CD14-positive monocyte (primary cell): Measurements from ENCODE around the gene ST3GAL5. TPM values are rescaled to one million over a fixed set of nuclear protein-coding genes. Genes with fewer than 3 reads are reported as not detected.

Source experiments
- DNase-seq, 3 donors: peaks; one replicate each; pipeline ENCODE4 v3.0.0-alpha.2; 2011 to 2022
- H2AFZ ChIP-seq: 2 replicates; pipeline ENCODE4 v1.6.0; 2012; ENCODE audit warnings: mild to moderate bottlenecking, low read depth, low read length, inconsistent platforms; ENCODE audit not compliant: insufficient read depth, poor library complexity, severe bottlenecking
- H3K27ac ChIP-seq, 2 donors: 1 replicate in 1 of 2; 2 replicates in 1 of 2; pipeline ENCODE4 v1.5.1; 2012 to 2013; ENCODE audit warnings: low read length in 2 of 2, control low read depth in 1 of 2, inconsistent platforms in 1 of 2, low read depth in 1 of 2, mild to moderate bottlenecking in 1 of 2
- H3K27me3 ChIP-seq, 2 donors: one replicate each; pipeline versions ENCODE4 v1.6.0 to v1.6.1; 2011 to 2013; ENCODE audit warnings: low read length in 2 of 2; ENCODE audit not compliant: control insufficient read depth in 2 of 2, insufficient read depth in 2 of 2
- H3K36me3 ChIP-seq, 2 donors: replicated peaks in 1 of 2; 1 replicate in 1 of 2; 2 replicates in 1 of 2; pipeline versions ENCODE4 v1.5.1 to v1.6.1; 2012 to 2013; ENCODE audit warnings: low read length in 2 of 2, control low read depth in 1 of 2, inconsistent platforms in 1 of 2, mild to moderate bottlenecking in 1 of 2; ENCODE audit not compliant: insufficient read depth in 2 of 2, control insufficient read depth in 1 of 2
- H3K4me1 ChIP-seq, 2 donors: 1 replicate in 1 of 2; 2 replicates in 1 of 2; pipeline versions ENCODE4 v1.5.1 to v1.6.1; 2012 to 2013; ENCODE audit warnings: low read length in 2 of 2, control low read depth in 1 of 2, inconsistent platforms in 1 of 2, mild to moderate bottlenecking in 1 of 2, moderate library complexity in 1 of 2; ENCODE audit not compliant: insufficient read depth in 2 of 2, control insufficient read depth in 1 of 2
- H3K4me2 ChIP-seq: replicated peaks from 2 replicates; pipeline ENCODE3; 2012; ENCODE audit warnings: low read length, moderate library complexity, mild to moderate bottlenecking; ENCODE audit not compliant: poor library complexity, severe bottlenecking; ENCODE audit errors: extremely low read depth
- H3K4me3 ChIP-seq, 3 experiments: fragments of 200-600 bp in 1 of 3; sonication (generic) in 1 of 3; replicated peaks in 1 of 3; 1 replicate in 2 of 3; 2 replicates in 1 of 3; pipeline ENCODE4 v1.5.1; 2011 to 2013; ENCODE audit warnings: low read length in 3 of 3, mild to moderate bottlenecking in 3 of 3, control low read depth in 2 of 3, low read depth in 2 of 3, inconsistent platforms in 1 of 3, moderate library complexity in 1 of 3
- H3K79me2 ChIP-seq: 2 replicates; pipeline ENCODE4 v1.6.0; 2012; ENCODE audit warnings: mild to moderate bottlenecking, control low read depth, inconsistent platforms, low read length, moderate library complexity; ENCODE audit not compliant: insufficient read depth
- H3K9ac ChIP-seq: 2 replicates; pipeline ENCODE4 v1.6.0; 2017; ENCODE audit warnings: low read length, mild to moderate bottlenecking; ENCODE audit not compliant: insufficient read depth, poor library complexity, severe bottlenecking
- H3K9me3 ChIP-seq, 2 donors: replicated peaks in 1 of 2; 1 replicate in 1 of 2; 2 replicates in 1 of 2; pipeline versions ENCODE4 v1.5.1 to v1.6.1; 2012 to 2013; ENCODE audit warnings: low read length in 2 of 2, control low read depth in 1 of 2; ENCODE audit not compliant: control insufficient read depth in 1 of 2, insufficient read depth in 1 of 2
- H4K20me1 ChIP-seq: 2 replicates; pipeline ENCODE4 v1.6.0; 2012; ENCODE audit warnings: mild to moderate bottlenecking, low read length, control low read depth, moderate library complexity; ENCODE audit not compliant: insufficient read depth
- H3K27ac Mint-ChIP-seq, 7 donors: one replicate each; pipeline ENCODE4 v1.8.0; 2020; ENCODE audit warnings: mild to moderate bottlenecking in 7 of 7, mixed read lengths in 7 of 7, moderate library complexity in 6 of 7, inconsistent platforms in 2 of 7
- H3K27me3 Mint-ChIP-seq, 3 donors: one replicate each; pipeline ENCODE4 v1.8.0; 2021 to 2022; ENCODE audit warnings: low read depth in 3 of 3, mild to moderate bottlenecking in 3 of 3, mixed read lengths in 3 of 3, moderate library complexity in 3 of 3, inconsistent platforms in 1 of 3
- H3K36me3 Mint-ChIP-seq, 2 donors: one replicate each; pipeline ENCODE4 v1.8.0; 2020; ENCODE audit warnings: mixed read lengths in 2 of 2, inconsistent platforms in 1 of 2, mild to moderate bottlenecking in 1 of 2
- H3K4me1 Mint-ChIP-seq: one replicate; pipeline ENCODE4 v1.8.0; 2020; ENCODE audit warnings: mild to moderate bottlenecking, mixed read lengths
- H3K4me3 Mint-ChIP-seq, 2 donors: one replicate each; pipeline ENCODE4 v1.8.0; 2020; ENCODE audit warnings: mild to moderate bottlenecking in 2 of 2, mixed read lengths in 2 of 2, moderate library complexity in 1 of 2
- H3K9me3 Mint-ChIP-seq, 7 donors: one replicate each; pipeline ENCODE4 v1.8.0; 2020 to 2022; ENCODE audit warnings: mixed read lengths in 7 of 7, mild to moderate bottlenecking in 6 of 7, moderate library complexity in 6 of 7, inconsistent platforms in 2 of 7
- WGBS: methylation state at CpG from one replicate; pipeline ENCODE4 v1.1.5; 2013; ENCODE audit warnings: missing lambda C conversion rate; ENCODE audit not compliant: insufficient coverage; 5-methylcytosine and 5-hydroxymethylcytosine counted together
- intact Hi-C, 2 donors: fragments of 100-400 bp; cut with micrococcal nuclease; formaldehyde crosslinking; loops; one replicate each; pipeline versions ENCODE4 v1.15.0 to v1.15.1; 2023
- polyA plus RNA-seq, 3 donors: library from polyadenylated mRNA; depleted of rRNA in 1 of 3; unstranded in 2 of 3; stranded (reverse) in 1 of 3; fragments of 300-500 nt in 2 of 3; fragments of >200 nt in 1 of 3; fragmentation: Illumina TruSeq in 2 of 3; gene quantifications; 1 replicate in 2 of 3; 2 replicates in 1 of 3; pipeline ENCODE4 v1.2.3, GENCODE V29; 2012 to 2021
- TF ChIP-seq, protein P1 (sequence below): fragments of 200-600 bp; IDR thresholded peaks from one replicate; pipeline ENCODE4 v1.8.0; 2022; ENCODE audit warnings: antibody characterized with exemption, mild to moderate bottlenecking

ST3GAL5 gene
- polyA plus RNA-seq, 3 donors = 14.0 to 51.2 (median 19.5) TPM

DNA sequence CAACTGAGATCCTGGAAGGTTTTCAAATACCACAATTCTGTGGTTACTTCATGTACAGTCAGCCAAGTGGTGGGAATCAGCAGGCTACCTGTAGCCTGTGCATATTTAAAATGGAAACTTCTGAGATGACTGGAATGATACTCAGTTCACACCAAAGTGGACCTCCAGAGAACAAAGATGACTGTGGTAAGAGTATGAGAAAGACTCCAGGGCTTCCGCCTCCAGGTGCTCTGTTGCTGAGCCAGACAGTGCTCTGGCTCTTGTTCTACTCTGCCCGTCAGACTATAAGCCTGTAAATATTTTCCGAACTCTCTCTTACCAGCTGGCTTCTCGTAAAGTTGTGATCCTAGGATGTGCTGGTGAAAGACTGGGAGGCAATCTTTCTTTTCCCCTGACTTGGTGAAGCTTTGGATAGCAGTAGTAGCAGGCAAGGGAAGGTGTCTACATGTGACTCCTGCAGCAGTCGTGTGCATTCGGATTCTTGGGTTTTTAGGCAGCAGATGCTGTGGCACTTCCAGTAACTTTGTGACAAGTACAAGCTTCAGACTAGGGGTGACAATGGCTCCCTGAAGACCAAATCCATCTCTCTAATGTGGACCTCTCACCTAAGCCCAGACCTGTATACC lies 23.1 kb downstream of the ST3GAL5 start:
- Histone ChIP-seq H3K4me1 (no peaks in the 10 kb centered on the region), H2AFZ (no peak overlapping the region), H3K27me3 (no peaks in the 10 kb centered on the region), H3K4me3 (no peak overlapping the region), H3K4me2 (no peak overlapping the region), H3K9ac (no peak overlapping the region), H4K20me1 (peaks cover 65% of the 10 kb centered on the region), H3K79me2 (peaks cover 21% of the 10 kb centered on the region), H3K36me3 (peaks cover 34 to 54% of the 10 kb centered on the region in 2 donors), H3K27ac (no peak overlapping the region), H3K9me3 (no peaks in the 10 kb centered on the region)
- peaks cover 14% of the 10 kb centered on the region for H3K4me1 Mint-ChIP-seq
- 100% methylated on average over 2 of the region's 6 CpGs for WGBS
- TF ChIP-seq, protein P1, sequence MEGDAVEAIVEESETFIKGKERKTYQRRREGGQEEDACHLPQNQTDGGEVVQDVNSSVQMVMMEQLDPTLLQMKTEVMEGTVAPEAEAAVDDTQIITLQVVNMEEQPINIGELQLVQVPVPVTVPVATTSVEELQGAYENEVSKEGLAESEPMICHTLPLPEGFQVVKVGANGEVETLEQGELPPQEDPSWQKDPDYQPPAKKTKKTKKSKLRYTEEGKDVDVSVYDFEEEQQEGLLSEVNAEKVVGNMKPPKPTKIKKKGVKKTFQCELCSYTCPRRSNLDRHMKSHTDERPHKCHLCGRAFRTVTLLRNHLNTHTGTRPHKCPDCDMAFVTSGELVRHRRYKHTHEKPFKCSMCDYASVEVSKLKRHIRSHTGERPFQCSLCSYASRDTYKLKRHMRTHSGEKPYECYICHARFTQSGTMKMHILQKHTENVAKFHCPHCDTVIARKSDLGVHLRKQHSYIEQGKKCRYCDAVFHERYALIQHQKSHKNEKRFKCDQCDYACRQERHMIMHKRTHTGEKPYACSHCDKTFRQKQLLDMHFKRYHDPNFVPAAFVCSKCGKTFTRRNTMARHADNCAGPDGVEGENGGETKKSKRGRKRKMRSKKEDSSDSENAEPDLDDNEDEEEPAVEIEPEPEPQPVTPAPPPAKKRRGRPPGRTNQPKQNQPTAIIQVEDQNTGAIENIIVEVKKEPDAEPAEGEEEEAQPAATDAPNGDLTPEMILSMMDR = no peak
- no peak overlapping the region for H3K4me3 Mint-ChIP-seq
- H3K36me3 Mint-ChIP-seq = peaks cover 59% of the 10 kb centered on the region in 2 donors
- H3K27me3 Mint-ChIP-seq = peaks cover 0 to 2% (median 2%) of the 10 kb centered on the region in 3 donors
- peak overlapping the region in 1 of 7 donors; percentile 2 for H3K27ac Mint-ChIP-seq
- H3K9me3 Mint-ChIP-seq = no peaks in the 10 kb centered on the region
- DNase-seq = no peak
- intact Hi-C loops = no loop called here

DNA sequence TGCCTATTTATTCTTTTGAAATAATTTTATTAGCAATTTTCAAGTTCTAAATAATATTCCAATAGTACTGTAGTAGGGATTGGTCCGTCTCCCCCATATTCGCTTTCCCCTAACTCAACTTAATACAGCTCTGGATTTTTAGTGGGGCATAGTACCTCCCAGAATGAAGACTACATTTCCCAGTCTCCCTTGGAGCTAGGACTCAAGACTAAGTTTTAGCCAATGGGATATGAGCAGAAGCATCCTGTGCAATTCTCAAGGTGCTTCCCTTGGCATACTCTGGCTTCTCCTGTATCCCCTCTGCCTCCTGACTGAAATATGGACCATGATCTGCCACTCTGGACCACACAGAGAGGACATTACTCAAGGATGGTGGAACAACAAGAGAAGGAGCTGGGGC lies 24.1 kb downstream of the ST3GAL5 start:
- WGBS = no CpG with 5 or more reads among the region's 2 CpGs
- H3K27ac ChIP-seq = no peak overlapping the region
- peaks cover 39 to 56% of the 10 kb centered on the region in 2 donors for H3K36me3 ChIP-seq
- TF ChIP-seq, protein P1 = no peak
- Mint-ChIP-seq H3K4me3 (no peak overlapping the region), H3K9me3 (no peaks in the 10 kb centered on the region), H3K27me3 (peaks cover 0 to 2% (median 2%) of the 10 kb centered on the region in 3 donors), H3K4me1 (peaks cover 15% of the 10 kb centered on the region), H3K27ac (peak overlapping the region in 1 of 7 donors; percentile 2), H3K36me3 (peaks cover 63 to 65% of the 10 kb centered on the region in 2 donors)
- H4K20me1 ChIP-seq = peaks cover 55% of the 10 kb centered on the region
- H3K9me3 ChIP-seq = no peaks in the 10 kb centered on the region
- no peak overlapping the region for H3K4me2 ChIP-seq
- H3K9ac ChIP-seq = no peak overlapping the region
- peaks cover 15% of the 10 kb centered on the region for H3K79me2 ChIP-seq
- no peak for DNase-seq
- H3K4me3 ChIP-seq = no peak overlapping the region
- no peaks in the 10 kb centered on the region for H3K27me3 ChIP-seq
- H3K4me1 ChIP-seq = no peaks in the 10 kb centered on the region
- intact Hi-C loops = no loop called here
- no peak overlapping the region for H2AFZ ChIP-seq
